ENCODE measurements around the gene RIN3. TPM values are rescaled to one million over a fixed set of nuclear protein-coding genes. Genes with fewer than 3 reads are reported as not detected.

Gene RIN3
- total and polyA plus RNA-seq, 7 donors = 6.0 to 31.8 (median 15.3) TPM

DNA sequence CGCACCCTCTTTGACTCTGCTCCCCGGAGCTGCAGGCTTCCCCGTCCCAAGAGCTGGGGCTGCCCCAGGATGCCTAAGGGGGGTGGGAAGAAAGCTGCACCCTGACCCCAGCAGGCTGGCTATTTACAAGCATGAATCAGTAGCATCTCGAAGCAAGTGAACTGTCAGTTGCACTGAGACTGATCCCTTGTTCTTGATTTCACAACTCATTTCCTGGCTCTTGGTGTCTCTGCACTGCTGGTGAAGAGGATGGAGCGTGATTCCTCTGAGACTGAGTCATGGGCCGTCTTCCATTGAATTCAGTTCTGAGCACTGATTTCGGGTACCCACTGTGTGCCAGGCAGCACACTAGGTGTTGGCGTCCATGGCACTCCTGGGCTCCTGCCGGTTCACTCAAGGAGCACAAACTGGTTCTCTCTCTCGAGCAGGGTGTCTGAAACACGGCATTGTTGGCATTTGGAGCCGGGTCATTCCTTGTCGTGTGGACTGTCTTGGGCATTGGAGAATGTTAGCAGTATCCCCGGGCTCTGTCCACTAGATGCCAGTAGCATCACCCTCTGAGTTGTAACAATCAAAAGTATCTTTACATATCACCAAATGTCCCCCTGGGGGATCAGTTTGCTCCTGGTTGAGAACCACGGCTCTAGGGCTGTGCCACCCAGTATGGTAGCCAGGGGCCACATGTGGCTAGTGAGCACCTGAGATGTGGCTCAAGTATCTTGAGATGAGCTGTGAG is 86.9 kb downstream of the RIN3 start:
- Histone ChIP-seq H3K4me1 (peaks cover 0 to 59% (median 56%) of the 10 kb centered on the region in 4 donors), H3K27me3 (no peaks in the 10 kb centered on the region), H3K4me3 (no peak overlapping the region), H3K27ac (peak overlapping the region; percentile 83 to 95 (median 88)), H3K9me3 (no peaks in the 10 kb centered on the region), H3K36me3 (no peaks in the 10 kb centered on the region)
- intact Hi-C loops (cut with DNase I) = loop anchor here (5.0 kb wide), 1 partner anchor 493 kb away; the partner anchor contains the start of gene ATXN3
- WGBS, 2 donors = 76 to 80% methylated on average over 15 of the region's 15 CpGs
- TF ChIP-seq POLR2AphosphoS5 (IDR thresholded peaks at IDR 0.05) (peak in 3 of 4 donors; percentile 26 to 55 (median 55)), POLR2A (IDR thresholded peaks at IDR 0.05) (no peak), EP300 (IDR thresholded peaks at IDR 0.05) (peak in 1 of 4 donors; percentile 12)
- TF ChIP-seq, protein P1, sequence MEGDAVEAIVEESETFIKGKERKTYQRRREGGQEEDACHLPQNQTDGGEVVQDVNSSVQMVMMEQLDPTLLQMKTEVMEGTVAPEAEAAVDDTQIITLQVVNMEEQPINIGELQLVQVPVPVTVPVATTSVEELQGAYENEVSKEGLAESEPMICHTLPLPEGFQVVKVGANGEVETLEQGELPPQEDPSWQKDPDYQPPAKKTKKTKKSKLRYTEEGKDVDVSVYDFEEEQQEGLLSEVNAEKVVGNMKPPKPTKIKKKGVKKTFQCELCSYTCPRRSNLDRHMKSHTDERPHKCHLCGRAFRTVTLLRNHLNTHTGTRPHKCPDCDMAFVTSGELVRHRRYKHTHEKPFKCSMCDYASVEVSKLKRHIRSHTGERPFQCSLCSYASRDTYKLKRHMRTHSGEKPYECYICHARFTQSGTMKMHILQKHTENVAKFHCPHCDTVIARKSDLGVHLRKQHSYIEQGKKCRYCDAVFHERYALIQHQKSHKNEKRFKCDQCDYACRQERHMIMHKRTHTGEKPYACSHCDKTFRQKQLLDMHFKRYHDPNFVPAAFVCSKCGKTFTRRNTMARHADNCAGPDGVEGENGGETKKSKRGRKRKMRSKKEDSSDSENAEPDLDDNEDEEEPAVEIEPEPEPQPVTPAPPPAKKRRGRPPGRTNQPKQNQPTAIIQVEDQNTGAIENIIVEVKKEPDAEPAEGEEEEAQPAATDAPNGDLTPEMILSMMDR (IDR thresholded peaks at IDR 0.05) = no peak
- DNase-seq = no peak

DNA sequence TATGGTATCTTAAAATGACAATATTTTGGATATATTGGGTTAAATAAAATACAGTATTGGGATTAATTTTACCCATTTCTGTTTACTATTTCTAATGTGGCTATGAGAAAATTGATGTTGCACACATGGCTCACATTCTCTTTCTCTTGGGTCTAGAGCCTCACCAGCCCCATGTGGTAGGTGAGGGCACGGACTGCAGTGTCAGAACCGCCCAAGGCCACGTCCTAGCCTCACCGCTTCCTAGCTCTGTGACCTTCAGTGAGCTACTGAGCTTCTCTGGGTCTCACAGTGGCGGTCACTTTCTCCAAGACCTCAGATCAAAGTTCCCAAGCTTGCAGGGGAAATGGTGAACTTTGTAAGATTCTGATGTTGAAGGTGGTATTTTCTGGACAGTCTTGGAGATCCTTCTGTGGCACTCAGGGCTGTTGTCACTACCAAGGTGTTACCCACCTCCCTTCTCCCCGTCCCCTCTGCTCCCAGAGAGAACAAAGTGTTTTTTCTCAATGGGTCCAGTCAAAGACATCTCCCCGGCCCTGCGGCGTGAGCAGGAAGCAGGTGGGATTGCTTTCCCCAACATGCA is 87.6 kb downstream of the RIN3 start:
- Histone ChIP-seq H3K27me3 (no peaks in the 10 kb centered on the region), H3K36me3 (no peaks in the 10 kb centered on the region), H3K27ac (peak overlapping the region; percentile 83 to 95 (median 88)), H3K9me3 (no peaks in the 10 kb centered on the region), H3K4me1 (peaks cover 0 to 66% (median 58%) of the 10 kb centered on the region in 4 donors), H3K4me3 (no peak overlapping the region)
- intact Hi-C loops (cut with DNase I) = loop anchor here (5.0 kb wide), 1 partner anchor 494 kb away; the partner anchor contains the start of gene ATXN3
- WGBS, 2 donors = 89 to 94% methylated on average over 9 of the region's 9 CpGs
- TF ChIP-seq POLR2AphosphoS5 (IDR thresholded peaks at IDR 0.05) (peak in 1 of 4 donors; percentile 3), EP300 (IDR thresholded peaks at IDR 0.05) (no peak), POLR2A (IDR thresholded peaks at IDR 0.05) (no peak)
- TF ChIP-seq, protein P1 (IDR thresholded peaks at IDR 0.05) = peak in 1 of 4 experiments; percentile 19
- DNase-seq = no peak

DNA sequence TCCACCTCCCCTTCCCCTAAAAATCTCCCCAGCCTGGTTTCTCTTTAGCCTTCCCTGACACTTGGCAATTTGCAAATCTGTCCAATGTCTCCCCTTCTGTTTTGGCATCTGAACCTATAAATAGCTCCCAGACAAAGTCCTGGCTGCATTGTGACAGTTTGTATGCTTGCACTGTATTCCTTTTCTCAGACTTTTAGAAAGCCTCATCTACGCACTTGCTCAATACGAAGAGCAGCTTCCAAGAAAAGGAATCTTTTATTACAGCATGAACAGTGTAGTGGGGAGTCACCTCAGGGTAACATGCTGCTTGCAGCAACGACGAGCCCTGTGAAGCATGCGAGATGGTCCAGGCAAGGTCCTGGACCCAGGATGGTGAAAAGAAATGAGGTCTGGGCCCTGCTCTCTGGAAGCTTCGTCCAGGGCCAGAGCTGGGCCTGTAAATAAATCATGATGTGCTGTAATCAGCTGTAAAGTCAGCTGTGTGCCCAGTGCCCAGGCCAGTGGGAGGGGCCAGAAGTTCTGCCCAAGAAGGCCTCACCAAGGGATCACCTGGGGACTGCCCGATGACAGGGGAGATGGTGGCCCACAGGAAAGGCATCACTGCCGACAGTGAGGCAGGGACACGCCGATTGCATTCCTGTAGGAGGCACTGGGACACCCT is 88.3 kb downstream of the RIN3 start:
- 86% methylated on average over 10 of the region's 10 CpGs for WGBS, 2 donors
- H3K9me3 ChIP-seq = no peaks in the 10 kb centered on the region
- intact Hi-C loops (cut with DNase I) = loop anchor here (2.0 to 5.0 kb wide), 3 partner anchors 45 to 495 kb away; partner anchors contain the start of genes ATXN3 and RIN3
- H3K36me3 ChIP-seq = no peaks in the 10 kb centered on the region
- peak overlapping the region; percentile 83 to 95 (median 88) for H3K27ac ChIP-seq
- H3K4me1 ChIP-seq = peaks cover 0 to 69% (median 58%) of the 10 kb centered on the region in 4 donors
- no peak for TF ChIP-seq POLR2A (IDR thresholded peaks at IDR 0.05)
- peak; percentile 87 to 98 (median 96) for TF ChIP-seq EP300 (IDR thresholded peaks at IDR 0.05)
- TF ChIP-seq, protein P1 (IDR thresholded peaks at IDR 0.05) = no peak
- TF ChIP-seq POLR2AphosphoS5 (IDR thresholded peaks at IDR 0.05) = peak; percentile 94 to 99 (median 97)
- DNase-seq = peak; percentile 90
- no peaks in the 10 kb centered on the region for H3K27me3 ChIP-seq
- no peak overlapping the region for H3K4me3 ChIP-seq

DNA sequence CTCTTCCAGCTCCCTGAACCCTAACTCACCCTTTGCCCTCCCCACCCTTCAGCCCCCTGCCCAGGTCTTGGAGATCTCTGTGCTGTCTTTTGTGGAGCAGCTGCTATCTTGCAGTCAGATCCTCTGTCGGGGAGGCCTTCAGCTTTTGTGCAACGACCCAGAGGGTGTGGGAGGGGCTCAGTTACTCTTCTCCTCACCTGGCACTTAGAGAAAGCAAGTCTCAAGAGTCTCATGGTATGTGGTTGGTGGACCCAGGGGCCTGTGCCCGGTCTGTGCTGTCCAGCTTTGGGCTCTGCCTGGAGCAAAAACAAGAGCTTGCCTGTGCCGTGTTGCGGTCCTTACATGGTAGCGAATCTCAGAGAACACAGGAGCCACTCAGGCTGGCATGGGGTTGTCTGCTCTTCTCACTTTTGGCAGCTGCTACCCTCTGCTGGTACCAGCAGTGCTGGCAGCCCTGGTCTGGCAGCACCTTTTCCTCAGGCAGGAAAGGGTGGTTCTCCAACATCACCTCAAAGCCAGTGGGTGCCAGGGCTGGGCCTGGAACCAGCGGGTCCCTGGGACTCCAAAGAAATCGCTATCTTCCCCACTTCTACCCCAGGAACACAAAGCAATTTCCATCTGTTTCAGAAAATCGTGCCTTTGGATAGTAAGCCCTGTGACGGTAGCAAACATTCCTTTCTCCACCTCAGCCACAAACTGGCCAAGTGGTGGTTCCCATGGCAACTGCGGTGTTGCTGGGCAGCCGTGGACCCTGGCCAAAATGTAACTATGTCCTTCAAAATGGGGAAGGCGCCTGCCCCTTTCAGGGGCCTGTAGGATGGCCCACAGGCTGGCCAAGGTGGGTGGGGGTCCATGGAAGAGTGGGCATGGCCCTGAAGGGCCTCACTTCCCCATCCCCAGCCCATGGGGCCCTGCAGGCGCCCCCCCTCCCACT is 90.0 kb downstream of the RIN3 start:
- WGBS, 2 donors = 69 to 70% methylated on average over 14 of the region's 14 CpGs
- peak; percentile 93 for DNase-seq
- TF ChIP-seq, protein P1 (IDR thresholded peaks at IDR 0.05) = peak in 3 of 4 experiments; percentile 9 to 17 (median 11)
- TF ChIP-seq POLR2AphosphoS5 (IDR thresholded peaks at IDR 0.05) = peak in 3 of 4 donors; percentile 26 to 54 (median 49)
- peak in 1 of 4 donors; percentile 38 for TF ChIP-seq EP300 (IDR thresholded peaks at IDR 0.05)
- no peak for TF ChIP-seq POLR2A (IDR thresholded peaks at IDR 0.05)
- Histone ChIP-seq H3K27ac (peak overlapping the region; percentile 83 to 95 (median 88)), H3K4me3 (no peak overlapping the region), H3K9me3 (no peaks in the 10 kb centered on the region), H3K4me1 (peaks cover 0 to 80% (median 62%) of the 10 kb centered on the region in 4 donors), H3K27me3 (no peaks in the 10 kb centered on the region), H3K36me3 (no peaks in the 10 kb centered on the region)
- intact Hi-C loops (cut with DNase I) = loop anchor here (2.0 to 5.0 kb wide), 3 partner anchors 43 to 496 kb away; partner anchors contain the start of genes ATXN3 and RIN3
